ENCODE measurements around the gene TULP1.

DNA sequence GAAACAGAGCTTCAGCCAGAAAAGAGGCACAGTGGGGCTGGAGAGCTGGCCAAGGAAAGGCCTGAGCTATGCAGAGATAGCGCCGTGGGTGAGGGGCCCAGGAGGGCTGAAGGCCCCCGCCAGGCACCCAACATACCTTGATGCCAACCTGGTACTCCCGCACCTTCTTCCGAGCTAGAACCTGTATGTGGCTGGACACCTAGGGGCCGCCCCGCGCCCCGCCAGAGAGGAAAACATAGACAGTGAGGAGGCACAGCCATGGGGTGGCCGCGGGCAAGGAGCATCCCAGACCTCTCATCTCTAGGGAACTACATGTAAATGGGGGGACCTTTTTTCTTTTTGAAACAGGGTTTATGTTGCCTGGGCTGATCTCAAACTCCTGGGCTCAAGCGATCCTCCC is 32.5 kb downstream of the TULP1 start:
- TF ChIP-seq, protein P1, sequence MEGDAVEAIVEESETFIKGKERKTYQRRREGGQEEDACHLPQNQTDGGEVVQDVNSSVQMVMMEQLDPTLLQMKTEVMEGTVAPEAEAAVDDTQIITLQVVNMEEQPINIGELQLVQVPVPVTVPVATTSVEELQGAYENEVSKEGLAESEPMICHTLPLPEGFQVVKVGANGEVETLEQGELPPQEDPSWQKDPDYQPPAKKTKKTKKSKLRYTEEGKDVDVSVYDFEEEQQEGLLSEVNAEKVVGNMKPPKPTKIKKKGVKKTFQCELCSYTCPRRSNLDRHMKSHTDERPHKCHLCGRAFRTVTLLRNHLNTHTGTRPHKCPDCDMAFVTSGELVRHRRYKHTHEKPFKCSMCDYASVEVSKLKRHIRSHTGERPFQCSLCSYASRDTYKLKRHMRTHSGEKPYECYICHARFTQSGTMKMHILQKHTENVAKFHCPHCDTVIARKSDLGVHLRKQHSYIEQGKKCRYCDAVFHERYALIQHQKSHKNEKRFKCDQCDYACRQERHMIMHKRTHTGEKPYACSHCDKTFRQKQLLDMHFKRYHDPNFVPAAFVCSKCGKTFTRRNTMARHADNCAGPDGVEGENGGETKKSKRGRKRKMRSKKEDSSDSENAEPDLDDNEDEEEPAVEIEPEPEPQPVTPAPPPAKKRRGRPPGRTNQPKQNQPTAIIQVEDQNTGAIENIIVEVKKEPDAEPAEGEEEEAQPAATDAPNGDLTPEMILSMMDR (IDR thresholded peaks at IDR 0.05; ENCODE audit: low read depth, low read length, missing input control), result no peak
- TF ChIP-seq YY1 (IDR thresholded peaks at IDR 0.05) (no peak), NR2F2 (IDR thresholded peaks at IDR 0.05) (no peak), RXRA (IDR thresholded peaks at IDR 0.05) (no peak), TAF1 (conservative IDR thresholded peaks at IDR 0.05) (no peak), RAD21 (IDR thresholded peaks at IDR 0.05) (no peak), SP1 (IDR thresholded peaks at IDR 0.05) (no peak), JUND (IDR thresholded peaks at IDR 0.05) (no peak)
- TF ChIP-seq, protein P2, sequence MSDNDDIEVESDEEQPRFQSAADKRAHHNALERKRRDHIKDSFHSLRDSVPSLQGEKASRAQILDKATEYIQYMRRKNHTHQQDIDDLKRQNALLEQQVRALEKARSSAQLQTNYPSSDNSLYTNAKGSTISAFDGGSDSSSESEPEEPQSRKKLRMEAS (IDR thresholded peaks at IDR 0.05), result no peak
- TF ChIP-seq, protein P3, sequence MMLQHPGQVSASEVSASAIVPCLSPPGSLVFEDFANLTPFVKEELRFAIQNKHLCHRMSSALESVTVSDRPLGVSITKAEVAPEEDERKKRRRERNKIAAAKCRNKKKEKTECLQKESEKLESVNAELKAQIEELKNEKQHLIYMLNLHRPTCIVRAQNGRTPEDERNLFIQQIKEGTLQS (IDR thresholded peaks at IDR 0.05), result no peak
